HG02623 (cell line): ENCODE measurements around the gene DNAJC16.
A peak's percentile ranks its signal among the peaks of the same experiment; 100 is the strongest.
"Not testable (repeated sequence)": the region's sequence is repeated elsewhere in the genome, so short reads cannot be mapped to it uniquely, and the experiment has no call there.

Experiments used
- ATAC-seq: cut with Tn5 transposase; IDR thresholded peaks from one replicate; pipeline ENCODE4 v1.9.1; 2021; ENCODE audit warnings: moderate library complexity; ENCODE audit not compliant: unreplicated experiment

The DNAJC16 gene

DNA sequence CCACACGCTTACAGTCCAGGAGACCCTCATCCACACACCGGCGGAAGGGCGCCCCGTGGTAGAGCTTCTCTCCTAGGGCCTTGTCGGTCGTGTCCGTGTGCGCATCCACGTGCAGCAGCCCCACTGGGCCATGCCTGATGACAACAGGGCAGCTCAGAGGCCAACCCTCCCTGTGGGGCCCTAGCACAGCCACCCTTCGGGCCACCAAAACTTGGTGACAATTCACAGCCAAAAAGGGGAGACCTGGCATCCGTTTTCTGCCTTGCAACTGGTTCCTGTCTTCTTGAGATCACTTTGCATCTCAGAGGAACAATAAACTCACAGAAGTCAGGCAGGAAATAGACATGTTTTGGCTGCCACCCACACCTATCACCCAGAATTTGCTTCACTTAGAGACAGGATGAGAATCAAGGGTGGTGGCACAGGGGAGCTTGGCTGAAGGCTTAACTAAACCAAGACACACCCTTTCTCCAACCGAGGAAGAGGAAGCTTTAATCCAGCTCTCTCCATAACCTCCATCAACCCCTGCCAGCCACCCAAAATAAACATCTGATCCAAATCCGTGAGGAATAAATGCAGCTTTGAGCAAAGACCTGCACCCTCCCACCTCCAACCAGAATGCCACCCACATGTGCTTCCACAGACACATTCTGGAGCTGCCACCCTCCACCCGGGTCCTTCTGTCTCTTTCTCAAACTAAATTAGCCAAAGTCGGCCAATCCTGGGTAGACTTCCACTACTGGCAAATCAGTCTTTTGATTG is 52.5 kb downstream of the DNAJC16 start:
- no peak for ATAC-seq

DNA sequence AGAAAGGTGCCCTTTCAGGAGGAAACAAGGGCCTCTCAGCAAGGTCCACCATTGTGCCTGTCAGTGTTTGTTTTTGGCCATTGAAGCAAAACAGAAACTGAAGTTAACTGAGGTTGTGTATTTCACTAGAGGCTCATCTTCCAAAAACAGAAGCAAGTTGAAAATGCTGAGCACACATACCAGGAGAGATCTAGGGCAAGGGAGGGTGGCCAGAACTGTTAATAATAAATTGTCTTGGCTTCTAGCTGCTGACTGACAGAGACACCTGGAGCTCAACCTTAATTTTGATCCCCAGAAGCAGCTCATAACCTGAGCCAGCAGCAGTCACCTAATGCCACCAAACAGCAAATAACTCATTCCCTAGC is 53.0 kb downstream of the DNAJC16 start:
- no peak for ATAC-seq

DNA sequence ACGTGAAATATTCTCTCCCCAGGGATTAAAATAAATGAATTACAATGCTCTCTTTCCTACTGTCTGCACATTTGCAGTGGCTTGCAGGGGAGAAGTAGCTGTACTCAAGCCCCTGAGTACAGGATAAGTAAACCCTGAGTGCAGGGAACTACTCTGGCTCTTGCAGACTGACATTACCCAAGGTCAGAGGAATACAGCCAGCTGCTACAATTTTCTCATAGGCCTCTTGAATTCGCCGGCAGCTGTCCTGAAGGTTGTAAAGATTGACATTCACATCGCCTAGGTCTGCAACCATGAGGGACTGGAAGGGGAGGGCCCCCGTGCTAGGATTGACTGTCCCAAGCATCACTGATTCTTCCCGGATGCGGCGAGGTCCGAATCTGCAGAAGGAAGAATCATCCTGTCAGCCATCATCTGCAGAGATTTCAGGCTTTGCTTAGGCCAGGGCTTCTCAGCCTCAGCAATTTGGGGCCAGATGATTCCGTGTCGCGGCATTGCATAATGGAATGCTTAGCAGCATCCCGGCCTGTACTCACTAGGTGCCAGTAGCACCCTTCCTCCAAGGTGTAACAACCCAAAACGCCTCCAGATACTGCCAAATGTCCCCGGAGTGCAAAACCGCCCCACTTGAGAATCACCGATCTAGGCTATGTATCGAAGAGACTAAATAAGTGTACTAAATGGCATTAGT is 56.5 kb downstream of the DNAJC16 start:
- ATAC-seq = no peak

DNA sequence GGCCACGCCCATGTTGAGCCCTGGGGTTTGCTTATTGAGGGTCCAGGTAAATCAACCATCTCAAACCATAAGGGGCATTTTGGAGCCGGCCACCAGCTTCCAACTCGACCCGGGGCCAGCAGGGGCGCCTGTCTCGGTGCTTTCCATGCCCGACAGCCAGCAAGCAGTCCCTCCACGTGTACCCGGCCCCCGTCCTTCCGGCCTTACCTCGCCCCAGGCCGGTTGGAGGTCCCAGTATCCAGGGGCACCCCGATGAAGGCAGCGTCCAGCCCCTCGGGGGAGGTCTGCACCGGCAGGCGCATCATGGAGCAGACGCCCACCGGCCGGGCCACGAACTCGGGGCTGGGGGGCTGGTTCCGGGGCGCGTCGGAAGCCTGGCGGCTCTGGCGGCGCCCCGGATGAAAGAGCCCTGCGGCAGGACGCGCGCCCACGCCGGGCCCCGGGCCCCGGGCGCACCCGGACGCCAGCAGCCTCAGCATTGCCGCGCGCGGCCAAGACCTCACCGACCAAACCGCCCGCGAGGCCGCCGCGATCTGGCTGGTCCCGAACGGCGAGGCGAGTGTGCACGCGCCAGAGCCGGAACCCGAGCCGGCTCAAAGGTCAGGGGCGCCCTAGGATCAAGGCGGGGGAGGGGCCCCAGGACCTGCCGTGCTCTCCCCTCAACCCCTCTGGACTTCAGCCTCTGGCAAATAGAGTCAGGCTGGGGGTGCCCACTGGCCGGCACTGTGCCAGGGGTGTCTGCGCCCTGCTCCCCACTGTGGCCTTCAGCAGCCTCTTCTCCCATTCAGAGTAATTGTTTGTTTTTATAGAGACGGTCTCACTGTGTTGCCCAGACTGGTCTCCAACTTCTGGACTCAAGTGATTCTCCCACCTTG is 58.1 kb downstream of the DNAJC16 start, which contains the start of gene AGMAT:
Gene AGMAT, minus strand, starts transcription at position 563 of the 875 bp plus-strand sequence. Its CDS starts 84 bp downstream, at position 479.
- no peak for ATAC-seq

DNA sequence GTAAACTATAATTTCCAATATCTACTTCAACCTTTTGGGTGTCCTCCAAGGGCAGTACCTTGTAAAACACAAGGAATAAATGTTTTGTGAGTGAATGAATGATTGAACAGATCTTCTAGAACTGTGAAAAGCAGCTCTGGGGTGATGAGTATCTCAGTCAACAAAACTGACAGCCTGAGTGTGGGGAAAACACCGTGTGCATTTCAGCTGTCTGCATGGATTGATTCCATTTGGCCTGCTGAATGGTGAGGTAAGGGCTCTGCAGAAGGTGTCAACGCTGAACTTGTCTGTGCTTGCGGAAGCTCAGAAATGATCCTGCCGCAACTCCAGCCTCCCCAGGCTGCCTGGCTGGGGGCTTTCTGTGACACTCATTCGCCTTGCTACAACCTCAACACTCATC is 65.6 kb downstream of the DNAJC16 start:
- no peak for ATAC-seq

DNA sequence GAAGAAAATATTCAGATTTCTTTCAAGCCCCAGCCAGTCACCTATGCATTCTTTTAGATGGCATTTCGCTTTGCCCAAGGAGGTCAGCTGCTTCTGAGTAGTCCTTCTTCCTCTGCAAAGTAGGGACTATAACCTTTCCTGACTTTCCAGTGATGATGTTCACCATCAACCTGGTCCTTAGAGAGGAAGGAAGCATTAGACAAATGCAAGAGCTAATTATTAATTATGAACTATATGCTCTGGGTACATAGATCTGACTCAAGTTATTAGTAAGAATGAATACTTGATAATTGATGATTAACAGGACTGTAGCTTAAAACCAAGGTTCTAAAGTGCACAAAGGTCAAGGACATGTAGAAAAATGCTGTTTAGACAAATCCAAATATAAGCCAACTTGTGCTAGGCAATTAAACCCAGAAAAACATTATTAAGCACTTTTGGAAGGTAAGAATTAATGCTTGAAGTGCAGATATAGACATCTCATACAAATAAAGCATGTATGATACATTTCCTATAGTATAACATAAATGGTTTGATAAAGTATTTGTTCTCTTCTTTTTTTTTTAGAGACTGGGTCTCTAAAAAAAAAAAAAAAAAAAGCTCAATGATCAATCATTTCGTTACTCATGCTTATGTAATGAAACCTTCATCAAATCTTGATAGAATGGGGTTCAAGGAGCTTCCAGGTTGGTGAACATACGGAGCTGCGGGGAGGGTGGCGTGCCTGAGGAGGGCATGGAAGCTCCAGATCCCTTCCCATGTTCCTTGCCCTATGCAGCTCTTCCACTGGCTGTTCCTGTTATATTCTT is 69.4 kb downstream of the DNAJC16 start:
- ATAC-seq = no peak

DNA sequence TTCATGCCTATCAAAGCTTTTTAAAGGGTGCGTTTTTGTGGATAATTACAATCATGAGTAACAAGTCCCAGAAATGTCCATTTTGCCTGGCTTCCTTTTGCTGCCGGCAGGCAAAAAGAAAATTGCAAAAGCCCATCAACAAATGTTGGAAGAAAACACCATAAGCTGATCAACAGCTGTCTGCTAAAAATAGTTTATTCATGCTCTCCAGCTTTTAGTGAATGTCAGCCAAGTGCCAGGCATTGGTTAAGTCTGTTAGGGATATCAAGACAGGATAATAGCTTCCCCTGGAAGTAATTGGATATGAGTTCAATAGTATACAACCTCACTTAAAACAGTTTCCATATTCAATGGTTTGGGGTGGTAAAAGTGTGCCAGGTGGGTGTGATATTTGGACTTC is 71.8 kb downstream of the DNAJC16 start:
- ATAC-seq = no peak

DNA sequence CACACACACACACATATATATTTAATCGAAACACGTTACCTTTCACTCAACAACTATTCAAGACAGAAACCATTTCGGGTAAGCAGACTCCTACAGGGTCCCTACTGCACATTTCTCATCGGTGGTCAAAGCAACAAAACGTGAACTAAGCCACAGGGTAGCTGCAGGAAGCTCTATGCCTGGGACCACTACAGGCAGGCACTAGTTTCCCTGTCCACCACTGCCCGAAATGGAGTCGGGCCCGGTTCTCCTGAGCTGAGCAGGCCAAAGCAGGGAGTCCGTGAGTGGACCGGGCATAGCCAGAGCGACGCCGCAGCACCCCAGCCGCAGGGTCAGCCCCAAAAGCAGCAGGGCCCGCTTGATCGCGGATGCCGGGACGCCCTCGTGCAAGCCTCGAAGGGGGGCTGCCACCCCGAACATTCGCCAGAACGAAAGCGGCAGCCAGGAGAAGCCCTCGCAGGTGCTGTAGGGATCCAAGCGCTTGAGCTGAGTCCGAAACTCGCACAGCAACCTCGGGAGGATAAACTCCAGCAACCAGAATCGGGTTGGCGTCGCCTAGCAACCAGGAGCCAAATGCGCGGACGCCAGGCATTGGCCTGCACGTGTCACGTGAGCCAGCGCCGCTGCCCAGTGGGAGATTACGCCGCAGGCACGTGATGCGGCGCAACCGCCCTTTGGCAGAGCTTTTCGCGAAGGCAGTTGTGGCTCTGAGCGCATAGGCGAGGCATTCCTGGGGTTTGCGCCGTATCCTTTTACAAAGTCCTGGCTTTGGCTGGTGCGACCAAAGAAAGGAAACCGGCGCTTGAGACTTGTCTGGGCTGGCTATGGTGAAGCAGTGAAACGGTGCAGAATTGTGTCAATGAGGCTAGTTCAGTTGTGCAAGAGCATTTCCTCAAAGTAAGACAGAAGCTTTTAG is 76.7 kb downstream of the DNAJC16 start:
- peak; percentile 89 for ATAC-seq

DNA sequence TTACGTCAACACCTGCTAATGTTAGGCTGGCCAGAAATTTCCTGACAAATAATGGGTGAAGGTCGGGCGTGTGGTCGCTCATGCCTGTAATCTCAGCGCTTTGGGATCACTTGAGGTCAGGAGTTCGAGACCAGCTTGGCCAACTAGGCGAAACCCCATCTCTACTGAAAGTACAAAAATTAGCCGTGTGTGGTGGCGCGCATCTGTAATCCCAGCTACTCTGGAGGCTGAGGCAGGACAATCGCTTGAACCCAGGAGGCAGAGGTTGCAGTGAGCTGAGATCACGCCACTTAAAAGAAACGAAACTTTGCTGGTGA is 77.3 kb downstream of the DNAJC16 start:
- not testable (repeated sequence) for ATAC-seq

DNA sequence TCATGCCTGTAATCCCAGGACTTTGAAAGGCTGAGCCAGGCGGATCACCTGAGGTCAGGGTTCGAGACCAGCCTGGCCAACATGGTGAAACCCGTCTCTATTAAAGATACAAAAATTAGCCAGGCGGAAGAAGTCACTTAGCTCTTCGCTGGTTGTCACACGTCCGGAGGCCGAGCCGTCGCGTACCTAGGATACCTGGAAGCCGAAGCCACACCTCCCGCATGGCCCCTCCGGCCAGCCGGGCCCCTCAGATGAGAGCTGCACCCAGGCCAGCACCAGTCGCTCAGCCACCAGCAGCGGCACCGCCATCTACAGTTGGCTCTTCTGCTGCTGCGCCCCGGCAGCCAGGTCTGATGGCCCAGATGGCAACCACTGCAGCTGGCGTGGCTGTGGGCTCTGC is 77.8 kb downstream of the DNAJC16 start:
- ATAC-seq = not testable (repeated sequence)

DNA sequence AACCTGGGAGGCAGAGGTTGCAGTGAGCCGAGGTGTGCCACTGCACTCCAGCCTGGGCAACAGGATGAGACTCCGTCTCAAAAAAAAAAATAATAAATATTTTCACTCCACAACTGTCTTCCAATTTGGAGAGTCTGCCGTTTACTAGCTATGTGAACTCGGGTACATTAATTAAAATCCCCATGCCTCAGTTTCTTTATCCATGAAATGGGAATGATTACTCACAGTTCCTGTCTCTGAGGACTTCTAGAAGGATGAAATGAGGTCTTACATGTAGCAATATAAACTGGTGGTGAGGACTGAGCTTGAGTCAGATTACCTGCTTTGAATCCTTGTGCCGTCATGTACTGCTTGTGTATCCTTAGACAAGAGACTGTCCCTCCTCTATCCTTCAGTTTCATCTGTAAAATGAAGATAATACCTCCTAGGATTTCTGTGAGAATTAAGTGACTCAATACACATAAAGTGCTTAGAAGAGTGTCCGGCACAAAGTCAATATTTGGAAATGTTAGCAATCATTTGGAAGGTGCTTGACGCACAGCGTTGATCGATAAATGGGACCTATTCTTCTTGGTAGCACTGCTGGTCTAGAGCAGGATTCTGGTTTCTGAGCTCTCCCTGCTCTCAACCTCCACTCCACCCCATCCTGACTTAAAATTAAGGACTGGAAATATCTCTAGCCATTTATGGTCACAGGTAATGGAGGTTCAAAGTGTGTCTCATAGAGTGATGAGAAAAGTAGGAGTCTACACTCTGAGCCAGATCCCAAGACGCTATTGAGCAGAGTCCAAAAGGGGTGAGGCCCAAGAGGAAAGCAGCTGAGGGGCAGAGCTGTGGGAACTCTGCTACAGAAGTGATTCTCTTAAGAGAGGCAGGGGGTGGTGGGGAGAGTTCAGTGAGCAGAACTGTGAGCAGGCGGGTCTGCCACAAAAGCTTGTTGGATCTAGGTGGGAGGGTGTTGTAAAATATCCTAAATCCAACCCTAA is 79.0 kb downstream of the DNAJC16 start:
- no peak for ATAC-seq

DNA sequence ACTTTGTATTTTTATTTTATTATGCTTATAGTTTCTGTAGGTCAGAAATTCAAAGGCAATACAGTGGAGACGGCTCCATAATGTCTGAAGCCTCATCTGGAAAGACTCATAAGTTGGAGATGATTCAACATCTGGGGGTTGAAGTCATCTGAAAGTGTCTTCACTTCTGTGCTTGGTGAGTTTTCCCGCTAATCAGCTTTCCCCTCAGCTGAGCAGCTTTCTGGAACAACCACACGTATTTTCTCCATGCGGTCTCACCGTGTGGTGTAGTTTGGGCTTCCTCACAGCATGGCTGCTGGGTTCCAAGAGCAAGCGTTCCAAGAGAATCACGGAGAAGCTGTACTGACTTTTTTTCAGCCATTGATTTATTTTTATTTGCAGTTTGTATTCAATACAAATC is 83.0 kb downstream of the DNAJC16 start:
- ATAC-seq = no peak

DNA sequence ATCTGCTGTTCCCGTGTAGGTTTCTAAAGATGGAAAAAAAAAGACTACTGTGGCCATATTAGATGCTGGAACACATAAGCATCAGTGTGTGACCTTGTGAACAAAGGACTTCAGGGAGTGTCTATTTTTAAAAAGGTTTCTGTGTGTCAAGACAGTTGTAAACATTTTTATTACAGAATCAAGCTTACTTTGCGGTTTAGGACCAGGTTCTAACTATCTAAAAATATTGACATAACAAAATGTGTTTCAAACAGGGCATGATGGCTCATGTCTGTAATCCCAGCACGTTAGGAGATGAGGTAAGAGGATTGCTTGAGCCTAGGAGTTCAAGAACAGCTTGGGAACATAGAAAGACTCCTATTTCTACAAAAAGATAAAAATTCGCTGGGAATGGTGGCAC is 83.5 kb downstream of the DNAJC16 start:
- ATAC-seq = no peak

DNA sequence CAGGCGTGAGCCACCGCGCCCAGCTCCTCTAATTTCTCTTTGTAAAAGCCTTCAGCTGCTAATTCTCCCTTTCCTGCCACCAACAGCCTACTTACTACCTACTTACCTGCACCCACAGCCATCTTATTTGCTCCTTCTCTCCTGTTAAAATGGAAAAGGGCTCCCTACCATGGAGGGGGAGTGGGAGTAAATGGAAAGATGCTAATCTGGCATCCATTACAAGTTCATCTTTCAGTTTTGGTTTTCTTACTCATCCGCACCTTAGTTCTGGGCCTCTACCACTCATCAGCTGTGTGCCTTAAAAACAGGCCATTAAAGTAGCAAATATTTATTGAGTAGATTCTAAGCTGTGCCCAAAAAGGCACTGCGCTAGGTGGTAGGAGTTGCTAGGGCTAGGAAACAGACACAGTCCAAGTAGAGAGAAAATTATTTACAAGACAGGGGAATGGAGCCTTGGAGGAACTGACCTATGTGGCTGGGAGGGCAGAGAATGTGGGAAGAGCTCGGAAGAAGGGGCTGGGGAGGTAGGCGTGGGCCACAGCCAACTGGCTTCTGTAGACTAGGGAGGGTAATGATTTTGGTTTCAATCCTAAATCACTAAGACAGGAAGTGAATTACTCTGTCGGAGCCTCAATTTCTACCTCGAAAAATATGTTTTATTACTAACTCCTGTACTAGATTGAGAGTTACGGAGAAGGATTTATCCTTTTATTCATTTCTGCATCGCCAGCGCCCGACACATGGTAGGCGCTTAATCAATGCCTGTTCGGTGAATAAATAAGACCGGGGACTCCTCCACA is 89.9 kb downstream of the DNAJC16 start:
- ATAC-seq = no peak

DNA sequence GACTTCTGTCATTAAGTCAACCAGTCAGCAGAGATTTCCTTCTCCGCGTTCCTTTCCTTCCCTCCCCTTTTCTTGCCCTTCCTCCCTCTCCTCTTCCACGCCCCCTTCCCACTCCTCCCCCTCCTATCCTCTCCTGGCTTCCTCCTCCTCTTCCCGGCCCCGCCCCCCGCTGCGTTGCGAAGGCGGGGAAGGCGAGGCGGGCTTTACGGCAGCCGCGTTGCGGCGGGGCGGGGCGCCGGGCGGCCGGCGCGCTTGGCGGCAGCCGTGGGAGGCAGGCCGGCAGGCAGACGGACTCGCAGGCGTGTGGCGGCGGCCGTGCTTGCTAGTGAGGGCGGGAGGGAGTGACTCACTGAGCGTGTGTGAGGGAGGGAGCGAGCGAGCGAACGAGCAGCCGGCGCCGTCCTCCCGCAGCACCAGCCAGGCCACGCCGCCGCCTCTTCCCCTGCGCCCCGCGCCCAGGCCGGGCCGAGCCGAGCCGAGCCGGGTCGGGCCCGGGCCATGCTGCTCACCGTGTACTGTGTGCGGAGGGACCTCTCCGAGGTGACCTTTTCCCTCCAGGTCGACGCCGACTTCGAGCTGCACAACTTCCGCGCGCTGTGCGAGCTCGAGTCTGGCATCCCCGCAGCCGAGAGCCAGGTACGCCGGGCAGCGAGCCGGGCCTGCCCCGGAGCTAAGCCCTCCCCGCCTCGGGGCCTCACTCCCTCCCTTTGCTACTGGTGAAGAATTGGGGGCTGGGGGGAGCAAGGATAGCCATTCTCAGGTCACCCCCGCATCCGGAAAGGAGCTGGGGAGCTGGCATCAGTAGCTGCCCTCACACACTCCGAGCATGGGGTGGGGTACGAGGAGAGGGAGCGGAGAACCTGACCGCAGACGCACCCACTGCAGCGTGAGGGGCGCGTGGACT is 90.8 kb downstream of the DNAJC16 start, which contains the start of gene DDI2:
Gene DDI2, plus strand, starts transcription at position 286 of the 904 bp plus-strand sequence. Its CDS starts 213 bp downstream, at position 499.
- ATAC-seq = peak; percentile 70

DNA sequence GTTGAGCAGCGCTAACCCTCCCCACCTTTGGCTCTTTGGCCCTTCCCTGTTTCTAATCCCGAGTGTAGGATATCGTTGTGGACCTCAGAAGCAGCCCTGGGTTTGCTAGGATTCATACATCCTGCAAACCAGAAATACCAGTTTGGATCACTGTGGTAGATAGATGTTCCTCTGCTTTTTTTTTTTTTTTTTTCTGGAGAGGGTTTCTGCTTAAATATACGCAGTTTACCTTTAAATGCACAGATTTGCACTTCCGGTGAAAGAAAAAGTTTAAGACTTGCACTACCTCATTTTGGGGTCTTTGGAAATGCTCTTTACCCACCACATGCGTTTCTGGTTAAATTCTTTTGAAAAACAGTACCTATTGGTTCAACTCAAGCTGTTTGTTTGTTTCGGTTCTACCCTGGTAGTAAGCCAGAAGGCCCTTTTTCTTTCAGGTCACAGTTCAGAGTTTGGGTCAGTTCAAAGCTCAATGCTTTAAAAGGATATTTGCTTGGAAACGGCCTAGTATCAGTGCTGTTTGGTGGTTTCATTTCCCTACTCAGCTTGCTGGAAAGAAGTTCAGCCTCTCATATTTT is 91.5 kb downstream of the DNAJC16 start:
- no peak for ATAC-seq
